G401.6 (cell line): ENCODE results near the gene CLDN3.
"Not testable (repeated sequence)": the region's sequence is repeated elsewhere in the genome, so short reads cannot be mapped to it uniquely, and the experiment has no call there.

Experiments used
- FAIRE-seq: peaks from 2 replicates; lab custom pipeline; 2012; peaks lifted over from hg19 to GRCh38; lab: Jason Lieb, UNC

The CLDN3 gene

DNA sequence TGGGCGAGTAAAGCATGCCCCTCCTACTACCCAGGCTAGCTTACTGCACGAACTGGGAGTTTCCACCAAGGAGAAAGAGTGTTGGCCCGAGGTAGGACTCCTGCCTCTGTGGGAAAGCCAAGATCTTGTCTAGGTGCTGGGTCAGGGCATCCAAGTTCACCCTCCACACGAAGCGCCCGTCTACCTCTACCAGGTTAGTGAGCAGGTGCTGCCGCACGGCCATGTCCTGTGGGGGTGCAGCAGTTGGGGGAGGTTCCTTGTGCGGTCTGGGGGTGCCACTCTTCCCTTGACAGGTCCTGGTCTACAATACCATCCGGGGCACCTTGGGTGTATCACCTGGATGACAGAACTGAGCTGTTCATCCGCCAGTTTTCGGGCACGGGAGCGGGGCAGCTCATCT lies 33.2 kb downstream of the CLDN3 start:
- no peak for FAIRE-seq

GRCh38 chr7:73735528-73735905 lies 34.6 kb downstream of the CLDN3 start:
- no peak for FAIRE-seq

DNA sequence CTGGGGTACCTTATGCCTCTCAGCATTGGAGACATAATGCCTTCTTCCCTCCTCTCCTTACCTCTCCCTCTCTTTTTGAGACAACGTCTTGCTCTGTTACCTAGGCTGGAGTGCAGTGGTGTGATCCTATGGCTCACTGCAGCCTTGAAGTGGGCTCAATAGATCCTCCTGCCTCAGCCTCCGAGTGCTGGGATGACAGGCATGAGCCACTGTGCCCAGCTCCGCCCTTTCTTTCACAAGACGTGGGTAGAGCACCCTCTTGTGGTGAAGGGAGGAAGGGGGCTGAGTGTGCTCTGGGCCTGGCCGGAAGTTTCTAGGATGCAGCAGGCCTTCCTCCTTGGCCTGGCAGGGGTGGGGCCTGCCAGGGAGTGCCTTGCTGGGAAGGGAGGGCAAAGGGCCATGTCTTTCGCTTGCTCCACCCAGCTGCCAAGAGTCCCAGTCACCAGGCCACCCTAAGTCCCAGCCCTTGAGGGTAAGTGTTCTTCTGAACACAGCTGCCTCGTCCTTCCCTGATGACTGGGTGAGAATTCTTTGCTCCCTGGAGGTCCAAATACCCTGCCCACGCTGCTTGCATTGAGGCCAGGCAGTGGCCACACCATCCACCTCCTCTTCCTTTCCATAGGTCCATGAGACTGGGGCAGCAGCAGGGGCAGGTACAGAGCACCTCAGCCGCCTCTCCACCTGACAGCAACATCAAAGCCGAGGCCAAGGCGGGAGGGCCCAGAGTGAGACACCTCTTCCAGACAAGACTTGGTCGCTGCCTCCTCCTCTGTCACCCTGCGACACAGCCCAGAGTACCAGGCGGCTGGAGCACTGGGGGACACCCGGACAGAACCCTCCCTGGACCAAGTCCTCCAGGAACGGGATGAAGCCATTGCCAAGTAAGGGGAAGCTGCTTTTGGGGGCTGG lies 35.2 kb downstream of the CLDN3 start:
- FAIRE-seq = peak; percentile 84

GRCh38 chr7:73732397-73732796 lies 37.7 kb downstream of the CLDN3 start:
- no peak for FAIRE-seq

GRCh38 chr7:73730485-73730884 lies 39.6 kb downstream of the CLDN3 start:
- no peak for FAIRE-seq

- FAIRE-seq = no peak
These were observed 41.5 kb downstream of the CLDN3 start for GRCh38 chr7:73728551-73728950.

DNA sequence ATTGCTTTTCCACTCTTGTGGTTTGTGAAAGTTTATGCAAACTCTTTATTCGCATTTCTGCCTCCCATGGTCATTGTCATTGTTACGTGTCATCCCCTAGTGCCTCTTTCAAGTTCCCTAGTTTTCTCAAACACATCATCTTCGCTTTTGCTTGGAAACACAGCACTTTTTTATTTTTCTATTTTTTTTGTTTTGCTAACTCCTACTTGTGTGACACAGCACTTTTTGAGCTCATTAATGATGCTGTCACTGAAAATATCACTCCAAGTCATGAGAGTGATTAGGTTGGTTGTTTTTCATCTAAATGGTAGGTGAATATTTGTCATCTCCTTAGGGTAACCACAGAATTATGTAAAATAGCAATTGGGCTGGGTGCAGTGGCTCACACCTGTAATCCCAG lies 42.1 kb downstream of the CLDN3 start:
- FAIRE-seq = no peak

DNA sequence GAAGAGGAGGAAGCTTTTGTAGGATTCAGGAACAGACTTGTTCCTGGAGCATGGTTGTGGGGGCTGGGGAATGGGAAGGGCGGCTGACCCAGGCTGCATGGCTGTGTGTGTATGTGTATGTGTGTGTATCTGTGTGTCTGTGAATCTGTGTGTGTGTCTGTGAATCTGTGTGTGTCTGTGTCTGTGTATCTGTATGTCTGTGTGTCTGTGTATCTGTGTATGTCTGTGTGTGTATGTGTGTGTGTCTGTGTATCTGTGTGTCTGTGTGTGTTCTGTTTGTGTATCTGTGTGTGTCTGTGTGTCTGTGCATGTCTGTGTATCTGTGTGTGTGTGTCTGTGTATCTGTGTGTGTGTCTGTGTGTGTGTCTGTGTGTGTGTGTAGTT lies 44.0 kb downstream of the CLDN3 start:
- no peak for FAIRE-seq

- no peak for FAIRE-seq
These were observed 46.3 kb downstream of the CLDN3 start for GRCh38 chr7:73723813-73724212.

DNA sequence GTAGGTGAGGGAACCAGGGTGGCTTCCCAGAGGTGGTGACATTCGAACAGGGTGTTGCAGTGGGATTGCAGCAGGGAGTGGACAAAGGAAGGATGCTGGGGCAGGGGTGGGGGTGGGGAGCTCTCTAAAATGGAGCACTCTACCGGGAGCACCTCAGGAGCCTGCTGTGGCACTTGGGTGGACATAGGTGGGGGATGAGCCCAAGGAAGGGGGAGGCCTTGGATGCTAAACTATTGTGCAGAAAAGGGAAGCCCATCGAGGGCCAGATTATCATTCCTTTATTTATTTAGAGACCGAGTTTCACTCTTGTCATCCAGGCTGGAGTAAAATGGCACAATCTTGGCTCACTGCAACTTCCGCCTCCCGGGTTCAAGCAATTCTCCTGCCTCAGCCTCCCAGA lies 47.3 kb downstream of the CLDN3 start:
- no peak for FAIRE-seq

- FAIRE-seq = not testable (repeated sequence)
These were observed 47.9 kb downstream of the CLDN3 start for GRCh38 chr7:73722182-73722581.

GRCh38 chr7:73721377-73721817 lies 48.7 kb downstream of the CLDN3 start:
- no peak for FAIRE-seq

DNA sequence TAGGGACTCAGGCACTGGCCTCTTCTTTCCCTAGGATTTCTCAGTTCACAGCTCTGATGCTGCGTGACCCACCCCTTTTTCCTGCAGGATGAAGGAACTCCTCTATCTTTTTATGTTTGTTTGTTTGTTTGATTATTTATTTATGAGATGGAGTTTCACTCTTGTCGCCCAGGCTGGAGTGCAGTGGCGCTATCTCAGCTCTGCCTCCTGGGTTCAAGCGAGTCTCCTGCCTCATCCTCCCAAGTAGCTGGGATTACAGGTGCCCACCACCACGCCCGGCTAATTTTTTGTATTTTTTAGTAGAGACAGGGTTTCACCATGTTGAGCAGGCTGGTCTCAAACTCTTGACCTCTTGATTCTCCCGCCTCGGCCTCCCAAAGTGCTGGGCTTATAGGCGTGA lies 49.6 kb downstream of the CLDN3 start:
- FAIRE-seq = not testable (repeated sequence)

GRCh38 chr7:73719806-73720169 lies 50.3 kb downstream of the CLDN3 start:
- FAIRE-seq = no peak
